SKM-1 treated with dmso at 0.1 percent for 144 hours (cell line): Measurements from ENCODE around the gene BMS1.
"Not testable (repeated sequence)": the region's sequence is repeated elsewhere in the genome, so short reads cannot be mapped to it uniquely, and the experiment has no call there.

ENCODE experiments used
- DNase-seq: peaks from one replicate; lab custom pipeline; 2025; ENCODE audit not compliant: unreplicated experiment; lab: John Stamatoyannopoulos, UW

BMS1 gene, protein sequence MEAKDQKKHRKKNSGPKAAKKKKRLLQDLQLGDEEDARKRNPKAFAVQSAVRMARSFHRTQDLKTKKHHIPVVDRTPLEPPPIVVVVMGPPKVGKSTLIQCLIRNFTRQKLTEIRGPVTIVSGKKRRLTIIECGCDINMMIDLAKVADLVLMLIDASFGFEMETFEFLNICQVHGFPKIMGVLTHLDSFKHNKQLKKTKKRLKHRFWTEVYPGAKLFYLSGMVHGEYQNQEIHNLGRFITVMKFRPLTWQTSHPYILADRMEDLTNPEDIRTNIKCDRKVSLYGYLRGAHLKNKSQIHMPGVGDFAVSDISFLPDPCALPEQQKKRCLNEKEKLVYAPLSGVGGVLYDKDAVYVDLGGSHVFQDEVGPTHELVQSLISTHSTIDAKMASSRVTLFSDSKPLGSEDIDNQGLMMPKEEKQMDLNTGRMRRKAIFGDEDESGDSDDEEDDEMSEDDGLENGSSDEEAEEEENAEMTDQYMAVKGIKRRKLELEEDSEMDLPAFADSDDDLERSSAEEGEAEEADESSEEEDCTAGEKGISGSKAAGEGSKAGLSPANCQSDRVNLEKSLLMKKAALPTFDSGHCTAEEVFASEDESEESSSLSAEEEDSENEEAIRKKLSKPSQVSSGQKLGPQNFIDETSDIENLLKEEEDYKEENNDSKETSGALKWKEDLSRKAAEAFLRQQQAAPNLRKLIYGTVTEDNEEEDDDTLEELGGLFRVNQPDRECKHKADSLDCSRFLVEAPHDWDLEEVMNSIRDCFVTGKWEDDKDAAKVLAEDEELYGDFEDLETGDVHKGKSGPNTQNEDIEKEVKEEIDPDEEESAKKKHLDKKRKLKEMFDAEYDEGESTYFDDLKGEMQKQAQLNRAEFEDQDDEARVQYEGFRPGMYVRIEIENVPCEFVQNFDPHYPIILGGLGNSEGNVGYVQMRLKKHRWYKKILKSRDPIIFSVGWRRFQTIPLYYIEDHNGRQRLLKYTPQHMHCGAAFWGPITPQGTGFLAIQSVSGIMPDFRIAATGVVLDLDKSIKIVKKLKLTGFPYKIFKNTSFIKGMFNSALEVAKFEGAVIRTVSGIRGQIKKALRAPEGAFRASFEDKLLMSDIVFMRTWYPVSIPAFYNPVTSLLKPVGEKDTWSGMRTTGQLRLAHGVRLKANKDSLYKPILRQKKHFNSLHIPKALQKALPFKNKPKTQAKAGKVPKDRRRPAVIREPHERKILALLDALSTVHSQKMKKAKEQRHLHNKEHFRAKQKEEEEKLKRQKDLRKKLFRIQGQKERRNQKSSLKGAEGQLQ

DNA sequence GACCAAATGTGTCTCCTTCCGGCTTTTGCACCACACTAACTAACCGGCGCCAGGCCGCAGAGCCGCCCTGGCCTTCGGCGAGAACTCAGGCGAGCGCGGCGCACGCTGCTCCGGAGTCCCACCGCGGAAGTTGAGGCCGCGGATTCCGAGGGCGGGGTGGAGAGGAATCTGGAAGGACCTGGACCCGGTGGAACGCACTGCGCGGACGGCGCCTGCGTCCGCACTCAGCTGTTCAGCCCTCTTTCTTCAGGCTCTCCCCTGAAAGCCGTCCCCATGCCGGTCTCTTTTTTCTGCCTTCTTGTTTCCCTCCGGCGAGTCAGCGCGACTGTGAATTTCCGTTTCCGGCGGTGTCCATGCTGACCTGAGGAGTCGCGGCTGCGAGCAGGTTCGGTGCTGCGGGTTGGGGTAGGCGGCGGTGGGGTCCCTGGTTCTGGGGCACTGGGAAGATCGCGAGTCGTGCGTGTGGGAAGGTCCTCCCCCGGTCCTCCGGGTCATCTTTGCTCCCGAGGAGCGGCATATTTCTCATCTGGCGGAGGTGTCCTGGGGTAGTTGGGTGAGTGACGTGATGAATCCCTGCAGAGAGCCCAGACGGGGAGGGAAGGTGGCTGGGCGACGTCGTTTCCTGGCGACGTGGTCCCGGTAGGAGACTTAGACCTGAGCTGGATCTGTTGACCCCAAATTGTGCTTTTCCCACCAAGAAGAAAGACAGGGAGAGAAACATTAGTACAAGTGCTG lies at the start of gene BMS1:
TSS of gene BMS1 (plus strand) at position 350 of the 735 bp plus-strand sequence. CDS start 1,600 bp downstream, outside the sequence.
- peak; percentile 85 for DNase-seq

DNA sequence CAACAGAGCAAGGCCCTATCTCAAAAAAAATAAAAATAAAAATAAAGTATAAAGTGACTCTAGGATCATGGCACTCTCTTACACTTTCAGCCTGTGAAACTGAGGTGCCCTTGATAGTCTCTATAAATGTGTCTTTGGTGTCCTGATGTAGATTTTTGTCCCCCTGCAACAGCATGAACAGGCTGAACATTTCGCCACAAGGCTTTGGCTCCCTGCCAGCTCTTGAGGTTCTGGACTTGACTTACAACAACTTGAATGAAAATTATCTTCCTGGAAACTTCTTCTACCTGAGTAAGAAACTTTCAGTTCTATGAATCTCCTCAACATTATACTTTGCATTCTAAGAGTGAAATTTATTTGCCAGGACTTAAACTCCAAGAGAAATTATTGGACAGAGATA lies 48.1 kb upstream of the BMS1 start:
- no peak for DNase-seq

DNA sequence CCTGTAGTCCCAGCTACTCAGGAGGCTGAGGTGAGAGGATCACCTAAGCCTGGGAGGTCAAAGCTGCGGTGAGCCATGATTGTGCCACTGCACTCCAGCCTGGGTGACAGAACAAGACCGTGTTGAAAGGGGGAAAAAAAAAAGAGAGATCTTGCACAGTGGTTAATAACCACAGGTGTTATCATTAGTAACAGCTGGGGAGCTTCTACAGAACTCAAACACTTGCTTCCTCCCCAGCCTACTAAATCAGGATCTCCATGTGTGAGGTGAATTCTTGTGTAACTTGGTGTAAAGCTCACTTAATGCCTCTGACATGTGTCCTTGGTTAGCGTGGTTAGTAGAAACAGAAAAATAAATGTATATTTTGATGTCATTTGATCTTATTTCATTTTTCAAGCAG lies 43.9 kb upstream of the BMS1 start:
- DNase-seq = peak; percentile 1

DNA sequence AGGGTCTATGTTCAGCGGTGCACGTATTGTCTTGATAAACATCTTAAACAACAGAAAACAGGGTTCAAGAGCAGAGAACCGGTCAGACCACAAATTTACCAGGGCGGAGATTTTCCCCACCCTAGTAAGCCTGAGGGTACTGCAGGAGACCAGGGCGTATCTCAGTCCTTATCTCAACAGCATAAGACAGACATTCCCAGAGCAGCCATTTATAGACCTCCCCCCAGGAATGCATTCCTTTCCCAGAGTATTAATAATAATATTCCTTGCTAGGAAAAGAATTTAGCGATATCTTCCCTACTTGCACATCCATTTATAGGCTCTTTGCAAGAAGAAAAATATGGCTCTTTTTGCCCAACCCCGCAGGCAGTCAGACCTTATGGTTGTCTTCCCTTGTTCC lies 41.1 kb upstream of the BMS1 start:
- not testable (repeated sequence) for DNase-seq

DNA sequence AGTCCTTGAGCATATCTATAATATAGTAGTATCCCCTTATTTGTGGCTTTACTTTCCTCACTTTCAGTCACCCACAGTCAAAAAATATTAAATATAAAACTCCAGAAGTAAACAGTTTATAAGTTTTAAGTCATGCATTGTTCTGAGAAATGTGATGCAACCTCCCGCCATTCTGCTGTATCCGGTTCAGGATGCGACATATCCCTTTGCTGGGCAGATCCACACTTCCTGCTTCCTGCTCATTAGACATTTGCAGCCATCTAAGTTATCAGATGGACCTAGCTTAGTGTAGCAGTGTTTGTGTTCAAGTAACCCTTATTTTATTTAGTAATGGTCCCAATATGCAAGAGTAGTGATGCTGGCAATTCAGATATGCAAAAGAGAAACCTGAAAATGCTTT lies 38.9 kb upstream of the BMS1 start:
- DNase-seq = no peak

DNA sequence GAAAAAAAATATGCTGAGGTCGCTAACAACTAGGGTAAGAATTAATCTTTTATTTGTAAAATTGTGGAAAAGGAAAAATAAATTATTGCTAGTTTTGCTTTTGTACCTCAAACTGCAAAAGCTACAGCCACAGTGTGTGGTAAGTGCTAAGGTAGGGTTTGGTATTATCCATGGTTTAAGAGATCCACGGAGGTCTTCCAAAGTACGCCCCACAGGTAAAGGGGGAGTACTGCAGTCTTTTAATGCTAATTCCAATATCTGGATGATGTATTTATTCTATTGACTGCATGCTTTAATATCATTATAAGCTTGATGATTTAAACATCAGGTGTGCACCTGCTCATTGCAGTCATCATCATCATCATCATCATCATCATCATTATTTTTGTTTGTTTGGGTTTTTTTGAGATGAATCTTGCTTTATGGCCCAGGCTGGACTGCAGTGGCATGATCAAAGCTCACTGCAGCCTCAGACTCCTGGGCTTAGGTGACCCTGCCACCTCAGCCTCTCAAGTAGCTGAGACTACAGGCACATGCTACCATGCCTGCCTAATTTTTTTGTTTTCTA lies 38.4 kb upstream of the BMS1 start:
- DNase-seq = no peak

DNA sequence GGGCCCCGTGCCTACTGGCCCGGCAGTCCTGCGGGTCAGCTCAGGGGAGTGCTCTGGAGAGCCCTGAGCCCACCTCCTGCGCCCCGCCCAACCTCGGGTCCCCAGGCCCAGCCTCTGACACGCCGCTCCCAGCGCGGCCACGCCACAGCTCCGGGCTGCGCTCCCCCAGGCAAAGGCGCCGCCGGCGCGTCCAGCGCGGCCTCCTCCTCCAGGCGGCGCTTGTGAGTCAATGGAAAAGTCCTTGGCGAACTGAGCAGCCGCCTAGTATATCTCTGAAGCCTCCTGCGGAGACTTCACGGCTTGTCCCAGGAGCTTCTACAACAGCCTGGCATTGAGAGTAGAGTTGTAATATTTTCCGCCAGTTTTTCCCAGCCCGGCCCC lies 29.5 kb upstream of the BMS1 start:
- peak; percentile 66 for DNase-seq

DNA sequence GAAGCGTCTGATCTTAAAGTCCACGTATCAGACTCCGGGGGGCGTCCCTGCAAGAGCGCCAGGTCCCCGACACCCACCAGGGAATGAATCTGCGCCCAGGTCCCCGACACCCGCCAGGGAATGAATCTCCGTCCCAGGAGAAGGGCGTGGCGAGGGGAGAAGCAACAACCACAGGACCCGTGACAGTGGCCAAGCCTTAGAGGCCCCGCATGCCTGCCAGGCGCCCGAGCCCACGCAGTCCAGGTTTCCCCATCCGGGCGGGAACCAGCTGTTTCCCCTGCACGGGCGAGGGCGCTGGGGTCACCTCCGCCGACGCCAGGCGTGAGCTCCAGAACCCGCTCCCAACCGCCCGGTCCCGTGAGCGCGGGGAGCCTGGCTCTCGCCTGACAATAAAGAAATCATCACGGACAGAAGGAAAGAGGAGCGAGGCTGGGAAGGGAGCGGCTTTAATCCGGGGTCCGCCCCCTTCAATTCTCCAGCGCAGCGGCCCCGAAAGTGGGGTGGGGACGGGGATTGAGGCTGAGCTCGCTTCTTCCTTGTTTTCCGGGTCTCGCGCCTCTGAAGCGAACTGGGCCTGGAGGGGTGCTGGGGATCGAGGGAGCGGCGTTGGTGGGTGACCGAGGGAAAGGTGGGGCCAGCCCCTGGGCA lies 29.0 kb upstream of the BMS1 start:
- DNase-seq = no peak

DNA sequence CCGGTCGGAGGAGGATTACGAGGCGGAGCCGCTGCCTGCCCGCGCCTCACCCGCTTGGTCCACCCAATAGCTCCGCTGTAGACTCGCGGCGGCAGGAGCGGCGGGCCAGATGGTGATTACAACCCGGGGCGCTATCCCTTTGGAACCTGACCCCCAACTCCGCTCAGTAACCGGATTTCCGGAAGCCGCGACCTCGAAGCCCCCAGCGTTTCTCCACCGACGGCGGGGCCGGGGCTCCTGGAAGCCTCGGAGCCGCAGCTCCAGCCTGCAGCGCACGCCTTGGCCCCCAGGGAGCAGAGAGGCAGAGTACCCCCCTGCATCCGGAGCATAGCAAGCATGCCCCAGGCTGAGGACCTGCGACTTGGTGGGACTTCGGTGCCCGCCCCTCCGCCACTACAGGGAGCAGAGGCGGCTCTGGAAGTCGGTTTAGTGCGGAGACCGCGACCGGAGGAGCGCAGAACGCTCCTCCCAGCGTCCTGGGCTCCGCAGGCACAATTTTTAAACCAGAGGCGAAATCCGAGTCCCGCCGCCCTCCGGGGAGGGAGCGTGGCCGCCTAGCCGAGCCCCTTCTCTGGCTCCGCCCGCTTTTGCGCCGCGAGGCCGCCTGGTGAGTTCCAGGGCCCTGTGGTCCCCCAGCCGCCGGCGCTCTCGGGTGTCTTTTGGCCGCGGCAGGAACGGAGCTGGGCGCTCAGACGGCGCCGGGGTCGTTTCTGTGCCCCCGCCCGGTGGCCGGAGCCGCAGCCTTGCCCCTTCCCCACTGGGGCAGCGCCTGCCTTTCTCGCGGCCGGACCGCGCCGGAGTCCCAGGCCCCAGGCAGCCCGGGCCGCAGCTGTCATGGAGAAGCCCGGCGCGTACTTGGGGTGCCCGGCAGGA lies 28.2 kb upstream of the BMS1 start:
- DNase-seq = peak; percentile 17

DNA sequence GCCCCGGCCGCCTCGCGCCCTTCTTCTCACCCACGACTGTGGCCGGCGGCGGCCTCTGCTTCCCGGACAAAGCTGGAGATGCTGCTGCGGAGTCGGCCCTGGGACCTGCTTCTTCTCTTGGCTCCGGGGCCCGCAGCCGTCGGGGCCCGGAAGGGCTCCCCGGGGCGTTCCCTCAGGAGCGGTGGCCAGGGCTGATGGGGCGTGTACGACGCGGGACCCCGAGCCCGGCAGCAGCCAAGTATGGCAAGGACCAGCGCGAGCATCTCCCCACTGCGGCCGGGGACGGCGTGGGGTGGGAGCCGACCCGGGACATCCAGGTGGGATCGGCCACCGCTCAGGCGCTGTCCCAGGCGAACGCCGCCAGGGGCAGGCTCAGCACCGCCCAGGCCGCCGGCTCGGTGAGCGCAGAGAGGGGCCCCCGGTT lies 27.6 kb upstream of the BMS1 start:
- DNase-seq = no peak

DNA sequence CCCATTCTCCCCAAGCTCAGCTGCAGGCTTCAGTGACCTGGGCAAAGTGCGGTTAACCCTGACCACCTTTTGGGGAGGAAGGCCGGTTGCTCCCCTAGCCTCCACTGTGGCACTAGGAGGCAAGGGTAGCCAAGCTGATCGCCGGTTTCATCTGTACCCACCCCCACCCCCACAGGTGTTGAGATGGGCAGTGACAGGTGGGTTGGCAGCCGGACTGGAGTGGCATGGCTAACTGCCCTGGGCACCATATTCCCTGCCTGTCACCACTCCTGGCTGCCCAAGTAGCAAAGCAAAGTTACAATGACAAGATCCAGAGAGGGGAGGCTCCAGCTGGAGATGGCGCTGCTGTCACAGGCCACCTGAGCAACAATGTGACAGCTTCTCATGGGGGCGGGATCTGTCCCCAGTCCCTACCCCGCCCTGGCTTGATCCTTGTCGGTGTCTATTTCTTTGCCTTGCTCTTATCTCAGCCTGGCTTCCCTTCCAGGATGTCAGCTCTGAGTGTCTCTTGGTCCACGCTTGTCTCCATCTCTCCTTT lies 27.0 kb upstream of the BMS1 start:
- DNase-seq = no peak

DNA sequence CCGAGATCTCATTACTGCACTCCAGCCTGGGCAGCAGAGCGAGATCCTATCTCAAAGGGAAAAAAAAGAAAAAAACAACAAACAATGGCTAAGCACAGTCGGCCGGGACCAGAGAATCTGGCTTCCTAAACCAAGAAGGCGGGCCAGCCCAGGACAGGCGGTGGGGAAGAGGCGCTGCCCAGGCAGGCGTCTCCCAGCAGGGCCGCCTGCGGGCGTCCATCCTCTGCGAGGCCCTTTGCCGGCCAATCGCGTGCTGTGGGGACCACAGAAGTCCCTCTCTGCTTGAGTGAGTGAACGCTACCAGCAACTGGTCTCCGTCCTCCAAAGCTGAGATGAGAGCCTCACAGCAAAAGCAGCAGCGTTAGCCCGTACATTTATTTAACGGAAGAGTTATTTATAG lies 14.7 kb upstream of the BMS1 start:
- DNase-seq = no peak

DNA sequence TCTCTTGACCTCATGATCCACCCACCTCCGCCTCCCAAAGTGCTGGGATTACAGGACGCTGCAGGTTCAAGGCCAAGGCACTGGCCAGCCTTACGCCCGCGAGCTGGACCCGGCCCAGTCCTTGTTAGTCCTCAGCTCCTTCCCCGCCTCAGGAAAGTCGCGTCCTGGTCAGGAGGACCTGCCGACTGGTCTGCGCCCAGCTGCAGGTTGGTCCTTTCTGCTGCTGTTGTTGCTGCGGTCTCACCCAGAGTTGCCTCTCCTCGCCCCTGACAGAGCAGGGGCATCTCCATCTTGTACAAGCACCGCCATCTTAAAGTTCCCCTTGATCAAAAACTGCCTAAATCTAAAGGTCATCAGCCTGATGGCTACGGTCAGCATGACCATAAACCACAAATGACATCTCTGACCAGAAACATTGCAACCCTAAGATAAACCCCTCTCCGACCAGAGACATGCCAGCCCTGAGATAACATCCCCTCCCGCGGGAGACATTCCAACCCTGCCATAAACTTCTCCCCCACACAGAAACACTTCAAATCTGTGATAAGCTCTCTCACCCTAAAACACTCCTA lies 13.9 kb upstream of the BMS1 start:
- DNase-seq = no peak

DNA sequence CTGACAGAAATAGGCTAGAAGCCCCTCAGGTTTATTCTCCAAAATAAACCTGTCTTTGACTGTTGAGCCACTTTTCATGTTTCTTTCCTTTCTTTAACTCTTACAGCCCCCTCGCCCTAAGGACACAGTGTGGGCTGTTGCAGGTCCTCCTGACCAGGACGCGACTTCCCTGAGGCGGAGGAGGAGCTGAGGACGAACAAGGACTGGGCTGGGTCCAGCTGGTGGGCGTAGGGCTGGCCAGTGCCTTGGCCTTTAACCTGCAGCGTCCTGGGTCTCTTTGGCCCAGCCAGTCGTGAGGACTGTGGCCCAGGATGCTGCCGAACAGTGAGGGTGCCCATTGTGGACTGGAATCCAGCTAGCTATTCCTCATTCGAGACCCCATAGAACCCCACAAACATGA lies 13.4 kb upstream of the BMS1 start:
- DNase-seq = no peak

DNA sequence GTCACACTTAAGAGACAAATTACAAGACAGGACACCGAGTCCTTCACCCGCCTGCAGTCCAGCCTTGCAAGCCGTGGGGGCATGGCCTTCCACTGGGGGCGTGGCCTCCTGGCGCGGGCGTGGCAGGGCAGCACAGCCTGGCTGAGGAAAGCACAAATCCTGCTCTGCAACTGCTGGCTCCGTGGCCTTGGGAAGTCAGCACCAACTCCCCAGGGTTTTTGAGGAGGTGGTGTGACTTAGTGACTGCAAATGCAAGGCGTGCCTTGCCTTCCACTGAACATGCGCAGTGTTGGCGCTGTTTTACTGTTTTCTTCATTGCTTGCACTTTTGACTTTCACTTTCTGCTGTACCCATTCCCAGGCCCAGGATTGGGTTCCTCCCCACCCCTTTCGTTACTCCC lies 12.9 kb upstream of the BMS1 start:
- no peak for DNase-seq

DNA sequence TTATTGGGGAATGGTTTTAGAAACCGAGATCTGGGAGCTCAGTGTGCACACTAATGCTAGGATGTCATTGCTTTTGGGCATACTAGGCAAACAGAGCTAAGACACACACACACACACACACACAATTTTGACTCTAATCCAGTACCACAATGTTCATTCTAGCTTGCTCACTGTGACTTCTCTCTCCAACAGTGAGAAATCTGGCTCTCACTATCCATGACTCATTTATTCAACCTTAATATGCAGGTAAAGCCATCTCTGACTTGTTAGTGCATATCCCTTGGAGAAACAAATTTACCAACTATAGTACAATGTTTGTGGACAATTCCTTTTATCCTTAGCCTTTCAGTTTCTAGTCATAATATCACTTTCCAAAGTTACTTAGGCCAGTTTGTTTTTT lies 5.9 kb upstream of the BMS1 start:
- DNase-seq = no peak

DNA sequence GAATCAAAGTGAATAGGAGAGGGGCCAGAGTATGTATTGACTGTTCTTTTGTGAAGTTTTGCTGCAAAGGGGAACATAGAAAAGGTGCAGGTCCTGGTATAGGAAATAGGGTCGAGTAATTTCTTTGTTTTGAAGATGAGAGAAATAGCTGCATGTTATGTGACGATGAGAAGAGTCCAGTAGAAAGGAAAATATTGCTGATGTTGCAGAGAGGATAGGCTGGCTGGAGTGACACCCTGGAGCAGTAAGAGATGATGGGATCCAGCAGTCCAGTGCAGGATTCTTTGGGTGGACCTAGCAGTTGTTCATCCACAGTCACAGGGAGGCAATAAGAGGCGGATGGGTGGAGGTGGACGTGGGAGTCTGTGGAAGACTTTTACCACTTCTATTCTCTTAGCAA lies 2.1 kb upstream of the BMS1 start:
- DNase-seq = no peak

DNA sequence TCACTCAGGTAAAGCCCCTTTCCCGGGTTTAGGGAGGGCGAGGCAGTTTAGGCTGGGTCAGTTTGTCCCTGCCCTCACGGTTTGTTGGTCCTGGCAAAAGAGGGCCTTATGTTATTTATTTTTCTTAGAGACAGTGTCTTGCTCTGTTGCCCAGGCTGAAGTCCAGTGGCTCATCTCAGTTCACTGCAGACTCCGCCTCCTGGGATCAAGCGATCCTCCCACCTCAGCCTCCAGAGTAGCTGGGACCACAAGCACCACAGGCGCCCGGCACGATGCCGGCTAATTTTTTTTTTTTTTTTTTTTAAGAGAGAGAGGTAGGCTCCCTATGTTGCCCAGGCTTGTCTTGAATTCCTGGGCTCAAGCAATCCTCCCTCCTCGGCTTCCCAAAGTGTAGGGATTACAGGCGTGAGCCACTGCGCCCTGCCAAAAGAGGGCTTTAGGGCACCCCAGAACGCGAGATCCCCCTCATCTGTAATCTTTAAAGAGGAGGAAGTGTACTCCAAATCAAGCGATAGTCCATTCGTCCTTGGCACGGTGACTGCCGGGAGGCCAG lies 626 bp upstream of the BMS1 start:
- DNase-seq = no peak
